ENCODE data around the gene ANKRD42.
"Not testable (repeated sequence)": the region's sequence is repeated elsewhere in the genome, so short reads cannot be mapped to it uniquely, and the experiment has no call there.

The ANKRD42 gene

GRCh38 chr11:83206221-83206620 lies 12.7 kb downstream of the ANKRD42 start:
- H3K4me3 ChIP-seq (ENCODE audit: low read depth, low read length) = no peak overlapping the region
- no peak for TF ChIP-seq CTCF (IDR thresholded peaks at IDR 0.05; ENCODE audit: low read depth, low read length)

GRCh38 chr11:83206771-83207382 lies 13.4 kb downstream of the ANKRD42 start:
- H3K4me3 ChIP-seq (ENCODE audit: low read depth, low read length) = not testable (repeated sequence)

GRCh38 chr11:83219095-83219494 lies 25.6 kb downstream of the ANKRD42 start:
- TF ChIP-seq CTCF (IDR thresholded peaks at IDR 0.05; ENCODE audit: low read depth, low read length) = no peak
- H3K4me3 ChIP-seq (ENCODE audit: low read depth, low read length) = no peak overlapping the region

DNA sequence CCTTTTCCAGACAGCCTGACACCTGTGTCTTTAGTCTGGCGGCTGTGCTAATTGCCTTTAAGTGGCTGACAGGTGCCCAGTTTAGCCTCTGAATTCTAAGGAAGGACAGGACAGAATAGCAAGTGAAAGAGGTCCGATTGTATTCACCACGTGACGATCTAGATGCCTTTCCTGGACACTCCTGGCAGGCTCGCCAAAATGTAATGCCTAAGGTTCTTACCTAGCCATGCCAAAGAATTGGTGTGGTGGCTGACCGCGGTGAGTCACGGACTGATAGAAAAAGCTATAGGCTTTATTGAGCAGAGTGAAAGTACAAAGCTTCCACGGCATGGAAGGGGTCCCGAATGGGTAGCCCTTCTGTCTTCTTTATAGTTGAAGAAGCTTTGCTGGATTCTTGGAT lies 26.7 kb downstream of the ANKRD42 start:
- no peak overlapping the region for H3K4me3 ChIP-seq (ENCODE audit: low read depth, low read length)
- no peak for TF ChIP-seq CTCF (IDR thresholded peaks at IDR 0.05; ENCODE audit: low read depth, low read length)

- no peak for TF ChIP-seq CTCF (IDR thresholded peaks at IDR 0.05; ENCODE audit: low read depth, low read length)
- no peak overlapping the region for H3K4me3 ChIP-seq (ENCODE audit: low read depth, low read length)
Measured at GRCh38 chr11:83221694-83222093, 28.2 kb downstream of the ANKRD42 start.

- no peak for TF ChIP-seq CTCF (IDR thresholded peaks at IDR 0.05; ENCODE audit: low read depth, low read length)
- no peak overlapping the region for H3K4me3 ChIP-seq (ENCODE audit: low read depth, low read length)
Measured at GRCh38 chr11:83222499-83222898, 29.0 kb downstream of the ANKRD42 start.

DNA sequence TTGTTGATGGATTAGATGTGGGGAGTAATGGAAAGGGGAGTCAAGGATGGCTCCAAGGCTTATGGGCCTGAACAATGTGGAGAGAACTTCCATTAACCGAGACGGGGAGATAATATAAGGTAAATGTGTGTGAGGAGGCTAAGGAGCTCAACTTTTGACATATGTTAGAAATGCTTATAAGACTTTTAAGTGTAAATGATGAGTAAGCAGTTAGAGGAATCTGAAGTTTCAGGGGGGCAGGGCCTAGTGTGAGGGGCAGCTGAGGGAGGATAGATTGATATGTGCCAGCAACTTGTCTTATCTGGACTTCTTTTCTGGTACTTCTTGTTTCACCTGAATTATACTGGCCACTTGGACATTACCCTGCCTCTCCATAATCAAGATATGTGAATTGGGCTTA lies 29.9 kb downstream of the ANKRD42 start:
- H3K4me3 ChIP-seq (ENCODE audit: low read depth, low read length) = no peak overlapping the region
- no peak for TF ChIP-seq CTCF (IDR thresholded peaks at IDR 0.05; ENCODE audit: low read depth, low read length)

DNA sequence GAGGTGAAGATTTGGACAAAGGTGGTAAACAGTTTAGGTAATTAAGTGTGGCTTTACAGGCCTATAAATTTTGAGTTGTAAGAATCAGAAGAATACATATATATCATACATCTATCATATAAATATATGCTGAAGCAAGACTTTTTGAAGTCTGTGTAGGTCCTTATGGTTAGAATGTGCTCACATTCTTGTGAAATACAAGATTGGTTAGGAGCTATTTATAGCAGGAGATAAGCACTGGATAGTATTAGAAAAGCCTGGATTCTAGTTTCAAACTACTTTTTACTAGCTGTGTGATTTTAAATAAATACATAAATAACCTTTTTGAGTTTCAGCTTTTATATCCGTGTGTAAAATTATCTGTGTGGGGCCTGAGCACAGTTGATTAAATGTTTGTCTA lies 42.3 kb downstream of the ANKRD42 start:
- no peak overlapping the region for H3K4me3 ChIP-seq (ENCODE audit: low read depth, low read length)
- TF ChIP-seq CTCF (IDR thresholded peaks at IDR 0.05; ENCODE audit: low read depth, low read length) = no peak
